Stimulated activated naive CD4-positive, alpha-beta T cell treated with Interleukin-2 at 50 U/mL for 16 hours (primary cell): ENCODE results near the gene NME2.
"Not testable (repeated sequence)": the region's sequence is repeated elsewhere in the genome, so short reads cannot be mapped to it uniquely, and the experiment has no call there.

Source experiments
- DNase-seq: peaks from one replicate; lab custom pipeline; 2025; lab: John Stamatoyannopoulos, UW

Gene NME2

GRCh38 chr17:51166198-51166986, at the start of gene NME2:
Gene NME2 (plus strand): TSS chr17:51166411. CDS start chr17:51166831, 420 bp downstream.
- DNase-seq: peak; percentile 64

- DNase-seq: no peak
Measured at GRCh38 chr17:51118330-51119195, 47.6 kb upstream of the NME2 start.

GRCh38 chr17:51119415-51120356, 46.5 kb upstream of the NME2 start:
- DNase-seq: peak; percentile 37

GRCh38 chr17:51120357-51120738, 45.9 kb upstream of the NME2 start:
- DNase-seq: peak; percentile 45

- peak; percentile 89 for DNase-seq
Measured at GRCh38 chr17:51120739-51121619, 45.2 kb upstream of the NME2 start, which contains the start of gene SPAG9. Gene SPAG9 (minus strand): TSS chr17:51120868. CDS start chr17:51120656, 212 bp downstream.

GRCh38 chr17:51121620-51122472, 44.4 kb upstream of the NME2 start:
- peak; percentile 86 for DNase-seq

GRCh38 chr17:51122473-51123115, 43.6 kb upstream of the NME2 start:
- DNase-seq: not testable (repeated sequence)

GRCh38 chr17:51124640-51125503, 41.3 kb upstream of the NME2 start:
- DNase-seq: no peak

- no peak for DNase-seq
Measured at GRCh38 chr17:51128076-51128475, 38.1 kb upstream of the NME2 start.

GRCh38 chr17:51132964-51133319, 33.3 kb upstream of the NME2 start:
- no peak for DNase-seq

- DNase-seq: no peak
Measured at GRCh38 chr17:51133365-51133764, 32.8 kb upstream of the NME2 start.

- no peak for DNase-seq
Measured at GRCh38 chr17:51135956-51136355, 30.3 kb upstream of the NME2 start.

GRCh38 chr17:51142597-51142996, 23.6 kb upstream of the NME2 start:
- DNase-seq: no peak

- no peak for DNase-seq
Measured at GRCh38 chr17:51144266-51145022, 21.8 kb upstream of the NME2 start.

GRCh38 chr17:51147650-51148049, 18.6 kb upstream of the NME2 start:
- no peak for DNase-seq

- DNase-seq: no peak
Measured at GRCh38 chr17:51149163-51149562, 17.0 kb upstream of the NME2 start.

- no peak for DNase-seq
Measured at GRCh38 chr17:51150932-51151331, 15.3 kb upstream of the NME2 start.

GRCh38 chr17:51152766-51153209, 13.4 kb upstream of the NME2 start:
- no peak for DNase-seq
